Measurements from ENCODE around the gene RPS6KA3.

The RPS6KA3 gene

DNA sequence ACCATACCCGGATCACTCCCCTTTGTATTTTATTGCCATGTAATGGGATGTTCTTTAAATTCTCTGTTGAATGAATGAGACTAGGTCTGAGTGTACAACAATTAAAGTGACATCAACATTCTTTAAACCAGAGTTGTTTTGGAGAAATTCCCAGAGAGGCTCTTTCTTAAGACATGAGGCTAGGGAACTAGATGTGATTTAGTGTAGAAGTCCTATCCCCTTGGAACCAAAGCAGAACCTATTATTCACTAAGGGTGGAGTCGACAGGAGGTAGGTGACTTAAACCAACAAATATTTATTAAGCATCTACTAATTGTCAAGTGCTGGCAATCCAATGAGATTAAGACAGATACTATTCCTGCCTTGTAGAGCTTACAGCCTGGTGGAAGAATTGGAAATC is 126.7 kb downstream of the RPS6KA3 start:
- in situ Hi-C loops (cut with HindIII; ENCODE audit: low sequenced_read_pairs): no loop called here
- DNase-seq (ENCODE audit: low read depth): peak; percentile 24
- TF ChIP-seq, protein P1, sequence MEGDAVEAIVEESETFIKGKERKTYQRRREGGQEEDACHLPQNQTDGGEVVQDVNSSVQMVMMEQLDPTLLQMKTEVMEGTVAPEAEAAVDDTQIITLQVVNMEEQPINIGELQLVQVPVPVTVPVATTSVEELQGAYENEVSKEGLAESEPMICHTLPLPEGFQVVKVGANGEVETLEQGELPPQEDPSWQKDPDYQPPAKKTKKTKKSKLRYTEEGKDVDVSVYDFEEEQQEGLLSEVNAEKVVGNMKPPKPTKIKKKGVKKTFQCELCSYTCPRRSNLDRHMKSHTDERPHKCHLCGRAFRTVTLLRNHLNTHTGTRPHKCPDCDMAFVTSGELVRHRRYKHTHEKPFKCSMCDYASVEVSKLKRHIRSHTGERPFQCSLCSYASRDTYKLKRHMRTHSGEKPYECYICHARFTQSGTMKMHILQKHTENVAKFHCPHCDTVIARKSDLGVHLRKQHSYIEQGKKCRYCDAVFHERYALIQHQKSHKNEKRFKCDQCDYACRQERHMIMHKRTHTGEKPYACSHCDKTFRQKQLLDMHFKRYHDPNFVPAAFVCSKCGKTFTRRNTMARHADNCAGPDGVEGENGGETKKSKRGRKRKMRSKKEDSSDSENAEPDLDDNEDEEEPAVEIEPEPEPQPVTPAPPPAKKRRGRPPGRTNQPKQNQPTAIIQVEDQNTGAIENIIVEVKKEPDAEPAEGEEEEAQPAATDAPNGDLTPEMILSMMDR (IDR thresholded peaks at IDR 0.05; ENCODE audit: low read depth, low read length, missing control alignments): no peak
- peak overlapping the region; percentile 92 for H3K4me3 ChIP-seq (ENCODE audit: low read depth, low read length)

- TF ChIP-seq, protein P1 (IDR thresholded peaks at IDR 0.05; ENCODE audit: low read depth, low read length, missing control alignments): no peak
- no peak overlapping the region for H3K4me3 ChIP-seq (ENCODE audit: low read depth, low read length)
- in situ Hi-C loops (cut with HindIII; ENCODE audit: low sequenced_read_pairs): no loop called here
- no peak for DNase-seq (ENCODE audit: low read depth)
These were observed 130.8 kb downstream of the RPS6KA3 start for GRCh38 chrX:20135944-20136343.

DNA sequence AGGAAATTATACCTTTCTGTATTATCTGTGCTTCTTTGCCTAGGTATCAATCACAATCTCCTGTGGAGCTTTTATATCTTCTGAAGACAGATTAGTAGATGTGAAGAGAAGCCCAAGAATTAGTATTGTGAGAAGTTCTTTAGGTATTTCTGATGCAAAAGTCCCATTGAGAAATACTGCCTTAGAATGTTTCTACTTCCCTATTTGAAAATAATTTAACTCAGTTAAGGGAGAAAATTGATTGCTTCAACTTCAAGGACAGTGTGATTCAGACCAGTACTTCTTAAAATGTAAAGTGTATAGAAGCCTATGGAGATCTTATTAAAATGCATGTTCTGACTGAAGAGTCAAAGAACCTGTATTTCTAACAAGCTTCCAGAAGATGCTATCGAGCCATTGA is 134.0 kb downstream of the RPS6KA3 start:
- no peak for DNase-seq (ENCODE audit: low read depth)
- TF ChIP-seq, protein P1 (IDR thresholded peaks at IDR 0.05; ENCODE audit: low read depth, low read length, missing control alignments): no peak
- no peak overlapping the region for H3K4me3 ChIP-seq (ENCODE audit: low read depth, low read length)
- in situ Hi-C loops (cut with HindIII; ENCODE audit: low sequenced_read_pairs): no loop called here

DNA sequence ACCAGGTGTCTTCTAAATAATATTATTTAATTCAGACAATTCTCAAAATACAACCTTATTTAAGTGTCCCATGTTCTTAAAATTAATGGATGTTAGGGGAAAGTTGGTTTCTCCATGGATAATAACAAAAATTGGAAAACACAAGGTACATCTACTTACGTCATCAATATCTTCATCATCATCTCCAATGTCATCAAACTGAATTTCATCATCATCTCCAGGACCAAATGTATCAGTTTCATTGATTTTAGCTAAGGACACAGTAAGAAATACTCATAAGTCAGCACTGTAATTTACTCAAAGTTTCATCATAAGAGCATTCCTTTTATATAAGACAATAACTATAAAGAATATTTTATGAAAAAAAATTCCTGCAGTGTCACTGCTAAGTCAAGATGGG is 136.4 kb downstream of the RPS6KA3 start:
- in situ Hi-C loops (cut with HindIII; ENCODE audit: low sequenced_read_pairs): no loop called here
- TF ChIP-seq, protein P1 (IDR thresholded peaks at IDR 0.05; ENCODE audit: low read depth, low read length, missing control alignments): no peak
- no peak for DNase-seq (ENCODE audit: low read depth)
- no peak overlapping the region for H3K4me3 ChIP-seq (ENCODE audit: low read depth, low read length)

DNA sequence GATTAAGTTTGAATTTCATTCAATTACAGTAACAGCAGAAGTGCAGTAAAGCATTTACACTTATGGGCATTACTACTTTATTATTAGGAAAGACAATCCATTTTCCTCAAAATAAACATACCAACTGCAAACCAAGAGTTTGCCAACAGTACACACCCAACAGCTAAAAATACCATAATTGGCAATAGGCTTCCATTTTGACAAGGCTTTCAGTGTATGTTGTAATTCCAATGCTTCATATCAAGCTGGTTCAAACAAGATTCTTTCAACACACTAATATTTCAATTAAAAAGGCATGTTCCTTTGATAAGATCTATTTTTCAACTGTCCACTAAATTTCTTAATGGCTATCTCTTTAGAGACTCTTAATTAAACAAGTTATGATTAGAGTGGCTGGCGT is 137.2 kb downstream of the RPS6KA3 start:
- TF ChIP-seq, protein P1 (IDR thresholded peaks at IDR 0.05; ENCODE audit: low read depth, low read length, missing control alignments): no peak
- in situ Hi-C loops (cut with HindIII; ENCODE audit: low sequenced_read_pairs): no loop called here
- no peak for DNase-seq (ENCODE audit: low read depth)

GRCh38 chrX:20128670-20129069 is 138.0 kb downstream of the RPS6KA3 start:
- in situ Hi-C loops (cut with HindIII; ENCODE audit: low sequenced_read_pairs): no loop called here
- DNase-seq (ENCODE audit: low read depth): no peak

More for the DNA sequence above, 137.2 kb downstream of the RPS6KA3 start:
- H3K4me3 ChIP-seq (ENCODE audit: low read depth, low read length): no peak overlapping the region

More at GRCh38 chrX:20128670-20129069, 138.0 kb downstream of the RPS6KA3 start:
- no peak overlapping the region for H3K4me3 ChIP-seq (ENCODE audit: low read depth, low read length)
- TF ChIP-seq, protein P1 (IDR thresholded peaks at IDR 0.05; ENCODE audit: low read depth, low read length, missing control alignments): no peak
